Measurements from ENCODE around the gene LGMN. TPM values are rescaled to one million over a fixed set of nuclear protein-coding genes. Genes with fewer than 3 reads are reported as not detected.

LGMN gene
- total RNA-seq, 1 experiment from 2014 or later = 37.2 TPM

GRCh38 chr14:92698393-92698792, 50.0 kb downstream of the LGMN start:
- BruUV-seq (replicated peaks) = no TSS peak
- in situ Hi-C loops (cut with HindIII; ENCODE audit: low pct_unique_long_range_greater_than_20kb, low sequenced_read_pairs) = no loop called here

DNA sequence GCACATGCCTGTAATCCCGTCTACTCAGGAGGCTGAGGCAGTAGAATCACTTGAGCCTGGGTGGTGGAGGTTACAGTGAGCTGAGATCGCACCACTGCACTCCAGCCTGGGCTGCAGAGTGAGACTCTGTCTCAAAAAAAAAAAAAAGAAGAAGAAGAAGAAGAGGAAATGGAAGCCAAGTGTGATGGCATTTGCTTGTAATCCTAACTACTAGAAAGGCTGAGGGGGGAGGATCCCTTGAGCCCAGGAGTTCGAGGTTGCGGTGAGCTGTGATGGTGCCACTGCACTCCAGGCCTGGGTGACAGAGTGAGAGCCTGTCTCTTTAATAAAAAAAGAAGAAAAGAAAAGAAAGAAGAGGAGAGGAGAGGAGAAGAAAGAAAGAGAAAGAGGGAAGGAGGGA, 52.1 kb downstream of the LGMN start:
- in situ Hi-C loops (cut with HindIII; ENCODE audit: low pct_unique_long_range_greater_than_20kb, low sequenced_read_pairs) = no loop called here
- Histone ChIP-seq H3K36me3 (ENCODE audit: control insufficient read depth, insufficient read depth, low read length) (no peaks in the 10 kb centered on the region), H3K9me3 (ENCODE audit: control insufficient read depth, insufficient read depth, low read depth, low read length) (no peaks in the 10 kb centered on the region), H3K27me3 (ENCODE audit: control insufficient read depth, insufficient read depth, low read length) (no peaks in the 10 kb centered on the region), H3K4me1 (ENCODE audit: control insufficient read depth, insufficient read depth, low read length) (peaks cover 4% of the 10 kb centered on the region; the same call in 1 of the 2 replicates), H3K27ac (ENCODE audit: low read length) (no peak overlapping the region), H3K4me3 (ENCODE audit: low read depth in 2 of 2, low read length in 2 of 2) (no peak overlapping the region)
- intact Hi-C loops (cut with micrococcal nuclease; ENCODE audit: unreplicated experiment) = no loop called here
- ChIA-PET POLR2A (no interaction called here), CTCF (no interaction called here)
- TF ChIP-seq REST (IDR thresholded peaks at IDR 0.05; ENCODE audit: insufficient read depth in 1 of 2, low read depth in 2 of 2, low read length in 1 of 2) = no peak
- no peak for TF ChIP-seq TCF7L2 (IDR thresholded peaks at IDR 0.05; ENCODE audit: low read depth, low read length)
- TF ChIP-seq POLR2AphosphoS5 (IDR thresholded peaks at IDR 0.05; ENCODE audit: low read depth, low read length) = no peak
- TF ChIP-seq SIN3A (IDR thresholded peaks at IDR 0.05; ENCODE audit: borderline replicate concordance, insufficient read depth, low read depth, low read length) = no peak
- TF ChIP-seq, protein P1, sequence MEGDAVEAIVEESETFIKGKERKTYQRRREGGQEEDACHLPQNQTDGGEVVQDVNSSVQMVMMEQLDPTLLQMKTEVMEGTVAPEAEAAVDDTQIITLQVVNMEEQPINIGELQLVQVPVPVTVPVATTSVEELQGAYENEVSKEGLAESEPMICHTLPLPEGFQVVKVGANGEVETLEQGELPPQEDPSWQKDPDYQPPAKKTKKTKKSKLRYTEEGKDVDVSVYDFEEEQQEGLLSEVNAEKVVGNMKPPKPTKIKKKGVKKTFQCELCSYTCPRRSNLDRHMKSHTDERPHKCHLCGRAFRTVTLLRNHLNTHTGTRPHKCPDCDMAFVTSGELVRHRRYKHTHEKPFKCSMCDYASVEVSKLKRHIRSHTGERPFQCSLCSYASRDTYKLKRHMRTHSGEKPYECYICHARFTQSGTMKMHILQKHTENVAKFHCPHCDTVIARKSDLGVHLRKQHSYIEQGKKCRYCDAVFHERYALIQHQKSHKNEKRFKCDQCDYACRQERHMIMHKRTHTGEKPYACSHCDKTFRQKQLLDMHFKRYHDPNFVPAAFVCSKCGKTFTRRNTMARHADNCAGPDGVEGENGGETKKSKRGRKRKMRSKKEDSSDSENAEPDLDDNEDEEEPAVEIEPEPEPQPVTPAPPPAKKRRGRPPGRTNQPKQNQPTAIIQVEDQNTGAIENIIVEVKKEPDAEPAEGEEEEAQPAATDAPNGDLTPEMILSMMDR (IDR thresholded peaks at IDR 0.05) = no peak
- ATAC-seq (no peak), DNase-seq (ENCODE audit: low read depth, low spot score) (no peak)
- no TSS peak for BruUV-seq (replicated peaks)

More at GRCh38 chr14:92698393-92698792, 50.0 kb downstream of the LGMN start:
- no peak for TF ChIP-seq REST (IDR thresholded peaks at IDR 0.05; ENCODE audit: insufficient read depth in 1 of 2, low read depth in 2 of 2, low read length in 1 of 2)
- TF ChIP-seq SIN3A (IDR thresholded peaks at IDR 0.05; ENCODE audit: borderline replicate concordance, insufficient read depth, low read depth, low read length) = no peak
- TF ChIP-seq TCF7L2 (IDR thresholded peaks at IDR 0.05; ENCODE audit: low read depth, low read length) = no peak
- TF ChIP-seq, protein P1 (IDR thresholded peaks at IDR 0.05) = no peak
- no peak for TF ChIP-seq POLR2AphosphoS5 (IDR thresholded peaks at IDR 0.05; ENCODE audit: low read depth, low read length)
- no peak overlapping the region for H3K4me3 ChIP-seq (ENCODE audit: low read depth in 2 of 2, low read length in 2 of 2)
- H3K27me3 ChIP-seq (ENCODE audit: control insufficient read depth, insufficient read depth, low read length) = no peaks in the 10 kb centered on the region
- ATAC-seq (no peak), DNase-seq (ENCODE audit: low read depth, low spot score) (no peak)
- H3K4me1 ChIP-seq (ENCODE audit: control insufficient read depth, insufficient read depth, low read length) = peaks cover 4% of the 10 kb centered on the region; the same call in 1 of the 2 replicates
- no peaks in the 10 kb centered on the region for H3K36me3 ChIP-seq (ENCODE audit: control insufficient read depth, insufficient read depth, low read length)
- CTCF ChIA-PET = no interaction called here
- H3K9me3 ChIP-seq (ENCODE audit: control insufficient read depth, insufficient read depth, low read depth, low read length) = no peaks in the 10 kb centered on the region
- no peak overlapping the region for H3K27ac ChIP-seq (ENCODE audit: low read length)
- POLR2A ChIA-PET = no interaction called here
- intact Hi-C loops (cut with micrococcal nuclease; ENCODE audit: unreplicated experiment) = no loop called here

All from Panc1 (cell line).